Fibroblast of lung (primary cell): ENCODE measurements around the gene UBE2Q2.

Experiments used
- CTCF ChIP-seq, 2 donors: IDR thresholded peaks in 1 of 2; conservative IDR thresholded peaks in 1 of 2; 1 replicate in 1 of 2; 2 replicates in 1 of 2; pipeline ENCODE4 v1.5.1; 2011 to 2012; ENCODE audit warnings: low read length in 2 of 2, control low read depth in 1 of 2, inconsistent platforms in 1 of 2, low read depth in 1 of 2, mild to moderate bottlenecking in 1 of 2
- EZH2 ChIP-seq: IDR thresholded peaks from 2 replicates; pipeline ENCODE4 v1.5.1; 2012; ENCODE audit warnings: low read length, control low read depth, mild to moderate bottlenecking; ENCODE audit errors: missing control alignments

- TF ChIP-seq CTCF (conservative IDR thresholded peaks at IDR 0.05 in 1 of 2, IDR thresholded peaks at IDR 0.05 in 1 of 2; ENCODE audit: low read depth in 1 of 2, low read length in 2 of 2) (no peak), EZH2 (no peak)
Measured at GRCh38 chr15:75843678-75844581, 683 bp downstream of the UBE2Q2 start.
